Suppressor macrophage treated with lipopolysaccharide for 4 hours (primary cell): ENCODE data around the gene TMCO2.

Experiments
- DNase-seq: peaks from one replicate; pipeline ENCODE4 v3.0.0-alpha.2; 2020

Gene TMCO2

DNA sequence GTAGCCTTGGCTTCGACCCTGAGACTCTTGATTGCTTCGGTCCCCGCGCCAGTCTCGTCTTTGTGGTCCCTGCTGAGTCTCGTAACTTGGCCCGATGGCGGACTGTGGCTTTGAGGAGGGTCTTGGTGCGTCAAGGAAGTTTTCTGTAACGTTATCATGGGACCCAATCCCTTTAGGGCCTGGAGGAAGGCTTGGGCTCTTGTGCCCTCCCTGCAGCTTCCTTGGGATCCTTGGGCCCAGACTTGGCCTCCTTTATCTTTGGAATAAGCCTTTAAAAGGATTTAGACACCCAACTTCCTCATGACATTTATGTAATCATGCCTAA, 10.7 kb downstream of the TMCO2 start:
- DNase-seq = peak; percentile 9

DNA sequence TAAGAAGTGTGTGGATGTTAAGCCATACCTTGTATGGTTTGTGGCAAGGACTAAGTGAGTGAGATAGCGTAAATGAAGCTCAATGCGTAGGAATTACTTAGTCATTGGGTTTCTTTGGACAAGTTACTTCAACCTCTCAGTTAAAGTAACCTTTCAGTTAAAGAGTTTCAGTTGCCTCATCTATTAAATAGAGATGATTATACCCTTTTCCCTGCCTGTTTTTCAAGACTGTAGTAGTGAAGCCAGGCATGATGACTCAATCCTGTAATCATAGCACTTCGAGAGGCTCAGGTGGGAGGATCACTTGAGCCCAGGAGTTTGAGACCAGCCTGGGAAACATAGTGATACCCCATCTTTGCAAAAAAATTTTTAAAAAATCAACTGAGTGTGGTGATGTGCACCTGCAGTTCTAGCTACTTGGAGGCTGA, 16.6 kb downstream of the TMCO2 start:
- no peak for DNase-seq

DNA sequence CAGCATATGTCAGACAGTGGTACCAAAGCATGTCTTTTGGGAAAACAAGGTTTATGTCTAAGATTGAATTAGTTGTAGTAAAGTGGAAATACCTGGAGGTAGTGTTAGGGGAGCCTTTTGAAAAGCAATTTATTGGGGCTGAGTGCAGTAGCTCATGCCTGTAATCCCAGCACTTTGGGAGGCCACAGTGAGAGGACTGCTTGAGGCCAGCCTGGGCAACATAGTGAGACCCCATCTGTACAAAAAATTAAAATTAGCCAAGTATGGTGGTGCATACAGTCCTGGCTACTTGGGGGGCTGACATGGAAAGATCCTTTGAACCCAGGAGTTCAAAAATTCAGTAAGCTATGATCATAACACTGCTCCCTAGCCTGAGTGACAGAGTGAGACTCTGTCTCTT, 17.6 kb downstream of the TMCO2 start:
- no peak for DNase-seq

- DNase-seq = no peak
Measured at GRCh38 chr1:40265919-40266318, 18.2 kb downstream of the TMCO2 start.

DNA sequence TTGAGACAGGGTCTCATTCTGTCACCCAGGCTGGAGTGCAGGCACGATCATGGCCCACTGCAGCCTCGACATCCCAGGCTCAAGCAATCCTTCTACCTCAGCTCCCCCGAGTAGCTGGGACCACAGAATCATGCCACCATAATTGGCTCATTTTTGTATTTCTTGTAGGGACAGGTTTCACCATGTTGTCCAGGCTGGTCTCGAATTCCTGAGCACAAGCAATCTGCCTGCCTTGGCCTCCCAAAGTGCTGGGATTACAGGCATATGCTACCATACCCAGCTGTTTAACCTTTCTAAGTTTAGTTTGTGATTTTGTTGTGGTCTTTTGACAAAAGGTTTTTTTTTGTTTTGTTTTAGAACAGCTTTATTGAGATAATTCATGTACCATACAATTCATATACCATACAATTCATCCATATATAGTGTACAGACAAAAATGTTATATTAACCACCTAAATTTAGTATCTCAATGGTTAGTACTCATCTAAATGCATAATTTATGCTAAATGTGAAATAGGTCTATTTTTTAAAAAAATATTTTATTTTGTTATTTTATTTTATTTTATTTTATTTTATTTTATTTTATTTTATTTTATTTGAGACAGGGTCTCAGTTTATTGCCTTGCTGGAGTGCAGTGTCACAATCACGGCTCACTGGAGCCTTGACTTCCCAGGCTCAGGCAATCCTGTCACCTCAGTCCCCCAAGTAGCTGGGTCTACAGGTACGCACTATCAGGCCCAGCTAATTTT, 19.2 kb downstream of the TMCO2 start:
- no peak for DNase-seq

DNA sequence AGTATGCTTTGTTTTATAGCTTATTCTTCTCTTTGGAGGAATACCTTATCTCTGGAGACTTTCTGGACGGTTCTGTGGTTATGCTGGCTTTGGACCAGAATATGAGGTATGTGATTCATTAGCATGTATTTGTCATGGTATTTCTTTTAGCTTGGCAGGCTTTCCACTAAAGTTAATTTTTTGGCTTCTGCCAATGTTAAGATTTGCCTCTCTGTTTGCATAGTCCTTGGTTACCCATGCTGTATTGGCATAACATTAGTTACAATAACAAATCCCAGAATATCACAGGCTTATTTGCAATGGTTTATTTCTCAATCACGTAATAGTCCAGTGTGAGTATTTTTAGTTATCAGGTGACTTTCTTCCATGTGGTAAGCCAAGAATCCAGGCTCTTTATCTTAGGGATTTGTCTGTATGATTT, 20.0 kb downstream of the TMCO2 start:
- DNase-seq = no peak

- DNase-seq = no peak
Measured at GRCh38 chr1:40268211-40268610, 20.5 kb downstream of the TMCO2 start.

DNA sequence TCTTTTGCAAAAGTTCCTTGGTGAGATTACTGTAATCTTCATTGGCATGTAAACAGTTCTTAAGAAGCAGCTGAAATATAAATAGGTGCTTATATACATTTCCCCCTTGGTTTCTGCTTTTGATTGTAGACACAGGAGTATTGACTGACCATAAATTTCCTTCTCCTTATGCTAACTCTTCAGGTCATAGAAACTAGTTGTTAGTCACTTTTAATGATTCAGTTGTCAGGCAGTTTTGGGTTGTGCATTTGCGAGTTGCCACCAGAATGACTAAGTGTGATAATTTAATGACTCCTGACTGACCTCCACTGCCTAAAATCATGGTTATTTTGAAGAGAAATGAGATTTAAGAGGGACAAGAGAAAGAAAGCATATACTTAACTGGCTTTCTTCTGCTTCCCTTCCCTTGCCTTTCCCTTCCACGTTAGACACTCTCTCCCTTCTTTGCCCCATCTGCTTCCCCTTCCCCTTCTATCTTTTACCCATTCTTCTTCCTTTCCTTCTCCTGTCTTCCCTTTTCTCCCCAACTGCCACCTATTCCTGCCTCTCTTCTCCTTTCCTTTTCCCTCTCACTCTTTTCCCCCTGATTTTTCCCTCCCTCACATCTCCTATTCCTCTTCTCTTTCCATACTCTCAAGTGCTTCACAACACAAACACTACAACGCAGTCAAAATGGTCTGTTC, 22.6 kb downstream of the TMCO2 start:
- no peak for DNase-seq

DNA sequence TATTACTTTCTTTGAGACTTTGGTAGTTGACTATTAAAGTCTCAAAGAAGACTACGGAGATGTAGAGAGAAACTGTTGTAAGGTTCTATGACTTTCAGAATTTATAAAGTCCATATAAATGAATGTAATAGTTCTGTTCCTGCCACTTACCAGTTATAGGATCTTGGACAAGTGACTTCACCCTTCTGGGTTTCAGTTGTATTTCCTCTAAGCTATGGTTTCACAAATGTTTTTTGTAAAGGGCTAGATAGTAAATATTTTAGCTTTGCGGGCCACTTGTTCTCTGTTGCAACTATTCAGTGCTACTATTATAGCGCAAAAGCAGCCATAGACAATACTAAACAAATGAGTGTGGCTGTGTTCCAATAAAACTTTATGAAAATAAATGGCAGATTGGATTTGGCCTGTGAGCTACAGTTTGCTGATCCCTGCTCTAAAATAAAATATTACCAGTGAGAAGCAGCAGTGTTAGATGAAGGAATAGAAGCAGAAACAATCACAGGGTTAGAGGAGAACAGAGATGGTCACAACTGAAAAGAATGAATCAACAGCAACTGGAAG, 25.0 kb downstream of the TMCO2 start:
- DNase-seq = peak; percentile 13

- DNase-seq = no peak
Measured at GRCh38 chr1:40273547-40274166, 25.9 kb downstream of the TMCO2 start.

DNA sequence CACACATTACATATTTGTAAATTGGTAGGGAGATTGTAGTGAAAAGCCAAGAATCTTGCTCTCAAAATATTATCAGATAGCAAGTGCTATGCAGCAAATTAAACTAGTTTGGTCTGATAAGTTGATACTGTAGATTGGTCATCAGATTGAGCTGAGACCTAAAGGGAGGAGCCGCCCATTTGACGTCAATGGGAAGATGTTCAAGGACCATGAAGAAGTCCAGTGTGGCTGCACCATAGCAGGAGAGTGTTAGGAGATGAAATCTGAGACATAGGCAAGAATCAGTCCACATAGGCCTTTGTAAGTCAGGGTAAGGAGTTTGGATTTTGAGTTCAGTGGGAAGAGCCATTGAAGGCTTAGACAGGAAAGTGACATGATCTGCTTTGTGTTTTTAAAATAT, 26.6 kb downstream of the TMCO2 start:
- DNase-seq = no peak

GRCh38 chr1:40276122-40276521, 28.4 kb downstream of the TMCO2 start:
- DNase-seq = no peak

- DNase-seq = no peak
Measured at GRCh38 chr1:40281853-40282252, 34.1 kb downstream of the TMCO2 start.

DNA sequence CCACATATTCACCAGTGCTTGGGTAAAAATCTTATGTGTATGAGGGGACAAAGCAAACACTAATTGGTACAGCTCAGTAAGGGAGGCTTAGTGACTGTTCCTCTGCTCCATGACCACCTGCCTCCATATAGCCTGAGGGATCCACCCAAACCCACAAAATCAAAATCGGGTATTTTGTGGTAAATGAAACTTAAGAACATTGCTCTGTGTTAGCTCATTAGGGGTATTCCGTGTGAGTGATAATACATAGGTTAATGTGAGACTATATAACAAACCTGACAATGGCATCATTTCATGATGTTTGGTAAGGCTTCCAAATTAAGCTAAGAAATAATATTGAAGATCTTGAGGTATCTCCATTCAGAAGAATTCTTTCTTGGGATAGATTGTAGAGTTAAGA, 43.6 kb downstream of the TMCO2 start:
- DNase-seq = no peak

DNA sequence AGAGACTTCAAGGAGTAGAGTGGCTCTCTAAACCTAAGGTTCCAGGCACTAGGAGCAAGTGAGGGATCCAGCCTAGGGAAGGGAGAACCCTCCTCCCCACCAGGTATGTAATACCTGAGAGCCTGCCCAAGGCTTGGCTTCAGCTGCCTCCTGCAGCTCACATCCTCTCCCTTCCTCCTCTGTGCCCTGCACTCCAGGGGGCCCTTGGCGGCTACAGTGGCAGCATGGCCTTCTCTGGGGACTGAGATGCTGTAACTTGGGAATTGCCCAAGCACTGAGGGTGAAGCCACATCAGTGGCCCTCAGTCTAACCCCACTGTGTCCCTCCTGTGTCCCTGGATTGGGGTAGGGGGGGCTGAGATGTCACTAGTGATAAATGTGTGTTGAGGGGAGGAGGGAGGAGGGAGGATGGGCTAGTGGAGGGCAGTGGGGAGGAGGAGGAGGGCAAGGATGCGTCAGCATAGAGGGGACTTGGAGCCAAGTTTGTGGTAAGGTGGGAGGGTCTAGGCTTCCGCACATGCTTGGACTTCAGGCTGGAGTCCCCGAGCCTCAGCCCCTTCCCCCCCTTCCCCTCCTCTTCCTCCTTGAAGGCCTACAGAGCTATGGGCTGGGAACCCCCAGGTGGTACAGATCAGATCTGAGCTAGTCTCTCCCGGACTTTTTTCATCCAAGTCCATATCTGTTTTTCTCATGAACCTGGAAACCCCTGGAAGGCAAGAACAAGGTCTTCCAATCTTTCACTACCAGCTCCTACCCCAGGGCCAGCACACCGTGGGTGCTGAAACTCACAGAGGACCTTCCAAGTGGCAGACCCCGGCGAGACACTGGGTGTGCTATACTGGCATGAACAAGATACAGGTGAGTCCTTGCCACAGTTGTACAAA, 51.9 kb downstream of the TMCO2 start:
- DNase-seq = no peak

GRCh38 chr1:40300249-40300567, 52.5 kb downstream of the TMCO2 start:
- DNase-seq = no peak

DNA sequence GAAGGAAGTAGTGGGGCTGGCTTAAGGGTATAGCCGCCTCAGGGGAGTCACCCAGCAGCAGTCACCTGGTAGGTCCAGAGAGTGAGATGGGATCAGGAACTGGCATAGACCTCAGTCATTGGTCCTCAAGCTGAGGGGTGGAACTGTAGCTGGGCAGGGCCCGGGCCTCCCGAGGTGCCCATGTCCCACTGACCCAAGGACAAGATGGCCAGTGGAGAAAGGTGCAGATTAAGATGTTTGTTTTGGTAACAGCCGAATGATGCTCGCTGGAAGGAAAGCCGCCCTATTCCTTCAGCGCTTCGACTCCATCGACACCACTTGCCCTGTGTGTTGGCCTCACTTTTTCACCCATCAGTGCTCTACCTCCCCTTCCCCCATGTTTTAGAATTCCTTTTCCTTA, 52.9 kb downstream of the TMCO2 start:
- no peak for DNase-seq

- DNase-seq = no peak
Measured at GRCh38 chr1:40301066-40301465, 53.3 kb downstream of the TMCO2 start.
